HFFc6 (cell line): ENCODE data around the gene FAM20C. TPM values are rescaled to one million over a fixed set of nuclear protein-coding genes. Genes with fewer than 3 reads are reported as not detected.
"Not testable (repeated sequence)": the region's sequence is repeated elsewhere in the genome, so short reads cannot be mapped to it uniquely, and the experiment has no call there.

Experiments
- DNase-seq: peaks from one replicate; pipeline ENCODE4 v3.0.0-alpha.2; 2018
- H3K27ac Mint-ChIP-seq: 2 replicates; pipeline ENCODE4 v1.8.0; 2020; ENCODE audit warnings: mild to moderate bottlenecking, mixed read lengths
- H3K27me3 Mint-ChIP-seq: 2 replicates; pipeline ENCODE4 v1.8.0; 2021; ENCODE audit warnings: mild to moderate bottlenecking, moderate library complexity, mixed read lengths; ENCODE audit not compliant: insufficient read depth
- H3K36me3 Mint-ChIP-seq: 2 replicates; pipeline ENCODE4 v1.8.0; 2021; ENCODE audit warnings: low read depth, mixed read lengths
- H3K4me1 Mint-ChIP-seq: 2 replicates; pipeline ENCODE4 v1.8.0; 2020; ENCODE audit warnings: low read depth, mixed read lengths
- H3K4me3 Mint-ChIP-seq: 2 replicates; pipeline ENCODE4 v1.8.0; 2020; ENCODE audit warnings: mild to moderate bottlenecking, moderate library complexity, mixed read lengths
- H3K9me3 Mint-ChIP-seq: 2 replicates; pipeline ENCODE4 v1.8.0; 2020; ENCODE audit warnings: mild to moderate bottlenecking, mixed read lengths
- CTCF ChIP-seq: fragments of 200-600 bp; sonication (generic); IDR thresholded peaks from 2 replicates; pipeline ENCODE4 v1.5.0; 2021; ENCODE audit warnings: antibody characterized with exemption, mild to moderate bottlenecking
- total RNA-seq, 6 experiments: library from RNA; stranded (reverse); fragmentation: NEBNext Ultra II Directional; extraction: Animal tissue kit (Norgen Biotek cat#: 25700); gene quantifications; 2 replicates in 1 of 6; 3 replicates in 5 of 6; pipeline ENCODE4 v1.2.3, GENCODE V29; 2021

FAM20C gene
- total RNA-seq, 6 experiments from 2014 or later: 22.2 to 31.1 (median 23.2) TPM

- Mint-ChIP-seq H3K27me3 (peaks cover 3% of the 10 kb centered on the region), H3K27ac (no peak overlapping the region), H3K36me3 (peaks cover 22% of the 10 kb centered on the region), H3K4me3 (no peak overlapping the region), H3K4me1 (no peaks in the 10 kb centered on the region), H3K9me3 (peaks cover 5% of the 10 kb centered on the region; the same call in 1 of the 2 replicates)
- no peak for DNase-seq
- TF ChIP-seq CTCF: no peak
Observed at GRCh38 chr7:205115-206010, 13.0 kb downstream of the FAM20C start.

GRCh38 chr7:206351-206750 lies 14.0 kb downstream of the FAM20C start:
- H3K9me3 Mint-ChIP-seq, H3K27ac Mint-ChIP-seq, H3K27me3 Mint-ChIP-seq, H3K4me3 Mint-ChIP-seq, H3K4me1 Mint-ChIP-seq, DNase-seq: not testable (repeated sequence)
- H3K36me3 Mint-ChIP-seq: peaks cover 22% of the 10 kb centered on the region

- Mint-ChIP-seq H3K27ac (no peak overlapping the region), H3K9me3 (peaks cover 5% of the 10 kb centered on the region; the same call in 1 of the 2 replicates), H3K27me3 (peaks cover 3% of the 10 kb centered on the region), H3K4me1 (no peaks in the 10 kb centered on the region), H3K36me3 (peaks cover 23% of the 10 kb centered on the region), H3K4me3 (no peak overlapping the region)
- TF ChIP-seq CTCF: peak; percentile 42
- no peak for DNase-seq
Observed at GRCh38 chr7:207418-208129, 15.2 kb downstream of the FAM20C start.

- Mint-ChIP-seq H3K4me1 (no peaks in the 10 kb centered on the region), H3K36me3 (peaks cover 29% of the 10 kb centered on the region), H3K4me3 (no peak overlapping the region), H3K9me3 (peaks cover 5% of the 10 kb centered on the region; the same call in 1 of the 2 replicates), H3K27me3 (peaks cover 3% of the 10 kb centered on the region; the same call in 1 of the 2 replicates), H3K27ac (no peak overlapping the region)
- TF ChIP-seq CTCF: no peak
- no peak for DNase-seq
Observed at GRCh38 chr7:208130-208673, 15.8 kb downstream of the FAM20C start.

- no peak for DNase-seq
- no peak for TF ChIP-seq CTCF
- Mint-ChIP-seq H3K27me3 (no peaks in the 10 kb centered on the region; the same call in 1 of the 2 replicates), H3K27ac (no peak overlapping the region), H3K4me3 (no peak overlapping the region), H3K36me3 (peaks cover 30% of the 10 kb centered on the region), H3K4me1 (no peaks in the 10 kb centered on the region), H3K9me3 (peaks cover 5% of the 10 kb centered on the region; the same call in 1 of the 2 replicates)
Observed at GRCh38 chr7:208816-209215, 16.4 kb downstream of the FAM20C start.
